HG03064 (cell line): ENCODE data around the gene CHST11.
A peak's percentile ranks its signal among the peaks of the same experiment; 100 is the strongest.

Source experiments
- ATAC-seq: cut with Tn5 transposase; IDR thresholded peaks from one replicate; pipeline ENCODE4 v1.9.1; 2021; ENCODE audit warnings: low read depth; ENCODE audit not compliant: unreplicated experiment

CHST11 gene

GRCh38 chr12:104427547-104427938 lies 29.2 kb upstream of the CHST11 start:
- no peak for ATAC-seq

GRCh38 chr12:104433061-104433460 lies 23.7 kb upstream of the CHST11 start:
- no peak for ATAC-seq

- ATAC-seq = no peak
Measured at GRCh38 chr12:104434129-104434528, 22.6 kb upstream of the CHST11 start.

DNA sequence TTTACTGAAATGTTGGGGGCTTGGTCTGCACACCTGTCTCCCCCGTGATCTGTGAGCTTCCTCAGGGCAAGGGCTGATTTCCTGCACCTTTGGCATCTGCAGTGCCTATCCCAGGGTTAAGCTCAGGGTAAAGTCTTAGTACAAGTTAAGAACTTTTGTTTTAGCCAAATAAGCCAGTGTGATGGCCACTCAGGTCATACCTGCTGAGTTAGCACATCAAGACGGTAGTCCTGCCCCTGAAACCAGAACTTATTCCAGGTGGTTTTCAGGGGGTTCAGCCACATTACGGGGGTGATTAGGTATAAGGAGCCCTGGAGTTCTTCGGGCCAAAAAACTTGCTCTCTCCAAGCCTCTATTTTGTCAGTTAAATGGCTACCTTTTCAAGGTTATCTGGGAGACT lies 21.6 kb upstream of the CHST11 start:
- ATAC-seq = no peak

- no peak for ATAC-seq
Measured at GRCh38 chr12:104435765-104436164, 21.0 kb upstream of the CHST11 start.

GRCh38 chr12:104436790-104437189 lies 20.0 kb upstream of the CHST11 start:
- ATAC-seq = no peak

GRCh38 chr12:104438134-104438533 lies 18.6 kb upstream of the CHST11 start:
- no peak for ATAC-seq

DNA sequence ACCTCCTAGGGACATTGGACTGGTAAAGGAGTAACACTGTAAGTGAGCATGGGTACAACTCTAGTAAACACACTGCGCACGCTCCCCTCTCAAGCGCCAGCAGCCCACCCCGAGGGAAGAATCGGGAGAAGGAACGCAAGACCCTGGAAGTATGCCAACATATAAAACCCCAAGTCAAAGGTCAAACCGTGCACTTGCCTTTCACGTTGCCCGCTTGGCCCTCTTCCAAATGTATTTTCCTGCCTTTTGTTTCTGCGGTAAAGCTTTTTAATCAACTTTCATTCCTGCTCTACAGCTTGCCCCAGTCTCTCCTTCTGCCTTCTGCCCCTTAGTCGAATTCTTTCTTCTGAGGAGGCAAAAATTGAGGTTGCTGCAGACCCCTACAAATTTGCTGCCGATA lies 17.6 kb upstream of the CHST11 start:
- ATAC-seq = no peak

- no peak for ATAC-seq
Measured at GRCh38 chr12:104443008-104443407, 13.7 kb upstream of the CHST11 start.

- ATAC-seq = no peak
Measured at GRCh38 chr12:104446646-104447421, 9.9 kb upstream of the CHST11 start.

DNA sequence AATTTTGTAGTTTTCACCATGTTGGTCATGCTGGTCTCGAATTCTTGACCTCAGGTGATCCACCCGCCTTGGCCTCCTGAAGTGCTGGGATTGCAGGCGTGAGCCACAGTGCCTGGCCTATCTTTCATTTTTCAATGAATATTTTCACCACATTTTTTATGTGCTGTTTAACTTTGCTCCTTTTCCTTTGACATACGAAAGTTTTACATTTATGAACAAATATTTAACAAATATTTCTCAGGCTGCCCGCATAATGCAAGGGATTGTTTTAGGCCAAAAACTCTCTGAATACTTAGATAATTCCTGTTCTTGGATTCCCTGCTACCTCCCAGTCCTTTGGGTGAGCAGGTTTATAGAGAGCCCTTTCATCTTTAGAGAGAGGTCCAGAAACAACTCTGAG lies 8.7 kb upstream of the CHST11 start:
- no peak for ATAC-seq

DNA sequence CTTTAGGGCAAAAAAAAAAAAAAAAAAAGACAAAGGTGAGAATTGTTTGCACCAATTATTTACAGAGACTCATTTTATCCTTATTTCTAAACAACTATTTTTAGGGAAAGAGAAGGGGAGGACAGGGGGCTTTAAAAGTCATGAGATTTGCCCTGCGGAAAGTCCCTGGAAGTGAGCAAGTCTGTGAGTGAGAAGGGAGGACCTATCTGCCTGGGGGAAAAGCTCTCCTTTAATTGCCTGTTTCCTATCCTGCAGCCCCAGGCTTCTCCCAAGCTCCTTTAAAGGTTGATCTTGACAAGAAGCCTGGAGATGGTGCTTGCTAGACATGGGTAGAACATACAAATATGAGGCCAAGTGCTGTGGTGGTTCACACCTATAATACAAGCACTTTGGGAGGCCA lies 8.3 kb upstream of the CHST11 start:
- ATAC-seq = no peak

GRCh38 chr12:104450700-104451099 lies 6.0 kb upstream of the CHST11 start:
- ATAC-seq = no peak

GRCh38 chr12:104452087-104452486 lies 4.7 kb upstream of the CHST11 start:
- ATAC-seq = no peak

GRCh38 chr12:104453133-104453532 lies 3.6 kb upstream of the CHST11 start:
- no peak for ATAC-seq

DNA sequence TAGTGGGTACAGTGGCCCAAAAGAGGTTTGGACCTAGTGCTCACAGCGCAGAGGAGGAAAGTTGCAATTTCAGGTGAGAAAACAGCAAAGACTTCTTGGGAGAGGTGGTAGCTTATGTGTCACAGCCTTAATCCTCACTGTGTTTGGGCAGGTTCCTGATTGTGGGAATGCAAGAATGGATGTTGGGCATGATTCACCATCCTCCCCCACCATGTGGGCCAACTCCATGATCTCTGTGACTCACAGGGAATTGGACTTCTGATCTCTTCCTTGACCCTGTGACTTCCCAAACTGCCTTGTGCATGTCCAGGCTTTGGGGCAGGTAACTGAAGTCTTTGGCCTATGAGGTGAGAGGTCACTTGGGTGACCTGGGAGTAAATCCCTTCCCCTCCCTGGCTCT lies 1.8 kb upstream of the CHST11 start:
- ATAC-seq = no peak

DNA sequence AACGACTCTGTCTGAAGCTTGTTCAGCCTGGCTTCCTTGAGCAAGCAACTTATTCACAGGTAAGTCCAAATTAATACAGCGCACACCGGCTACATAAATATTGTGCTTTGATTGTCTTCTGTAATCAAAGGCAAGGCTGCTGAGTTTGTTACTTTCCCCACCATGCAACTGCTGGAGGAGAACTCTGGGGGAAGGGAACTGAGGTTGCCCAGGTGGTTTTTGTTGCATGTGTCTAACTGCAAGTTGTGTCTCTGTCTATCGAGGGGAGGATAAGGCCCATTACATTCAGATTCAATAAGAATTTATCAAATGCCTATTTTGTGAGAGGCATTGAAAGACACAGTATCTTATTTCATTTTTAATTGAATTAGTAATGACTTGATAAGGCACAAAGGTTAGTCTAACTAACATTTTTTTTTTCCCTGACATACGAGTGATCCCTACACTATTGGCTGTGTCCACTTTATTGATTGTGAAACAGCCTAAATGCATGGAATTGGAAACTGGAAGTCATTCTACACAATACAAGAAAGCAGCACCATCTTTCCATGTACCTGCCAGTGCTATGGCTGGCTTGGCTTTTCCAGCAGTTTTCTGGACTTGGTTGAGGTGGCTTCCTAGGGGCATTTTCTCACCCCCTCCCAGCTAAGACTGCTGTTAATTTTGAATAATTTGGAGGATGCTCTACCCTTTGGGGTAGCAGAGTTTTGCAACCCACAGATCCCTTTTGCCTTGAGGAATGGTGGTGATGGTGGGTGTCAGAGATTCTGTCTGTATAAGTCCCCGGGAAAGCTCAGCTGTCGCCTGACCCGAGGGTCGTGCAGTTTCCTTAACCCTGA lies 951 bp upstream of the CHST11 start:
- no peak for ATAC-seq

DNA sequence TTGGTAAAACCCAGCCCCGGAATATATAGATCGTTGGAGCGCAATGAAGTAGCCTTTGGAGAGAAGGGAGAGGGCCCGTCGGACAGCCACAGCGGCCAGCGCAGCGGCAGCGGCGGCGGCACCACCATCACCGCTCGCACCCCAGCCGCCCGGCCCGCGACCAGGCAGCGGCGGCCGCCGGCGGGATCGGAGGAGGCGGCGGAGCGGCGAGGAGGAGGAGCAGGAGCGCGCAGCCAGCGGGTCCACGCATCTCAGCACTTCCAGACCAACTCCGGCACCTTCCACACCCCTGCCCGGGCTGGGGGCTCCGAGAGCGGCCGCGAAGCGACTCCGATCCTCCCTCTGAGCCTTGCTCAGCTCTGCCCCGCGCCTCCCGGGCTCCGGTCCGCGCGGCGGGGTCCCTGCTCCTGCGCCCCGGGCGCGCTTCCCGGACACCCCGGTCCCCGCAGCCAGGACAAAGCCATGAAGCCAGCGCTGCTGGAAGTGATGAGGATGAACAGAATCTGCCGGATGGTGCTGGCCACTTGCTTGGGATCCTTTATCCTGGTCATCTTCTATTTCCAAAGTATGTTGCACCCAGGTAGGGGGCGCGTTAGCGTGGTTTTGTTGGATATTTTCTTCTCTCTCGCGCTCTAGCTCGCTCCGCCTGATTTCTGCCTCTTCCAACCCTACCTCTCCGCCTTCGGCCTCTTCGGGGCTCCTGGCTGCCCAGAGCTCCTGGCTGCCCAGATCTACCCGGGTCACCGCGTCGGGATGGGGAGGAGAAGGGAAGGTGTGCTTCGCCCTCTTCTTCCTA lies 400 bp downstream of the CHST11 start:
- ATAC-seq = peak; percentile 31

GRCh38 chr12:104457746-104458693 lies 1.3 kb downstream of the CHST11 start:
- ATAC-seq = no peak
